ENCODE results near the gene DUS4L.

DUS4L gene

DNA sequence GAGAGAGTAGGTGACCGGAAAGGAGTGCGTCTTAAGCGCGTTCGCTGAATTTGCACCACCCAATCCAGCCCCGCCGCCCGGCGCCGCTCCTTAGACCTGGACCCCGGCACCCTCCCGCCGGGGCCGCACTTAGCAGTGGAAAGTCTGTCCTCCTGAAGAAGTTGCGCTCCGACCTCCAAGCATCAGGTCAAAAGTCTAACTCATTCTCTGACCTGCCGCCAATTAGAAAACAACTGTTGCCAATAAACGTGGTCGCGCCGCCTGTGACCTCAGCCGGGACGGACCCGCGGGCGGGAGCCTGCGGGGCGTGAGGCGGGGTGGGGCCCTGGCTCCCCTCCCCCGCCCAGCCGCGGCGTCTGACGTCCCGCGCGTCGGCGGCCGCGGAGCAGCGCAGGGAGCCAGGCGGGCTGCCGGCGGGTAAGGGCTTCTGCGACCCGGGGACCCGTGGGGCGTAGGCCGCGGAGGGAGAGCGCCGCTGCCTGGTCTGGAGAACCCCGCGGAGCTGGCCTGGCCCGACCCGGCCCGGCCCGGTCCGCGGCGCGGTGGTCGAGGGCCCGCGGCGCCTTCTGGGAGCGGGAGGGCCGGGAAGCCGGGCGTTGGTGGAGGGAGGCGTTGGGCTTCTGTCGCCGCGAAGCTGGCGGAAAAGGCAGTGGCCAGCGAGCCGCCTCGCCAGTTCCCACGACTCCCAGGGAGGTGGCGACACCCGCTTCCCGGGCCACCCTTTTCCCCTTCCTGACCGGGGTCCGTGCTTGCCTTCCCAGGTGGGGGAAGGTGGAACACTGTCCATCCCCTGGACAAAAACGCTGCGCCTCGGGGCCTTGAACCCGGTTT is 16.3 kb downstream of the DUS4L start, which contains the start of gene BCAP29:
Gene BCAP29 (plus strand): TSS at position 362 of the 831 bp plus-strand sequence. CDS start 527 bp downstream, outside the sequence.
- H3K27ac ChIP-seq (ENCODE audit: low read depth in 2 of 2, low read length in 2 of 2): peak within 1 kb of the TSS; percentile 89 to 94
- peak within 1 kb of the TSS; percentile 85 to 96 for H3K4me3 ChIP-seq (ENCODE audit: low read length in 2 of 2)
- peak within 1 kb of the TSS; percentile 88 to 95 for H3K9ac ChIP-seq (ENCODE audit: low read depth in 1 of 2, low read length in 2 of 2)
- peaks cover 0 to 7% of the 10 kb centered on the region in 2 donors for H3K36me3 ChIP-seq (ENCODE audit: control insufficient read depth in 2 of 2, insufficient read depth in 2 of 2, low read length in 2 of 2)
- H3K4me1 ChIP-seq (ENCODE audit: control insufficient read depth in 2 of 2, insufficient read depth in 2 of 2, low read length in 2 of 2): peaks cover 9 to 27% of the 10 kb centered on the region in 2 donors
- no peaks in the 10 kb centered on the region for H3K27me3 ChIP-seq (ENCODE audit: control insufficient read depth in 2 of 2, insufficient read depth in 2 of 2, low read length in 2 of 2)
- H3K9me3 ChIP-seq (ENCODE audit: control insufficient read depth in 2 of 2, low read length in 2 of 2): no peaks in the 10 kb centered on the region

DNA sequence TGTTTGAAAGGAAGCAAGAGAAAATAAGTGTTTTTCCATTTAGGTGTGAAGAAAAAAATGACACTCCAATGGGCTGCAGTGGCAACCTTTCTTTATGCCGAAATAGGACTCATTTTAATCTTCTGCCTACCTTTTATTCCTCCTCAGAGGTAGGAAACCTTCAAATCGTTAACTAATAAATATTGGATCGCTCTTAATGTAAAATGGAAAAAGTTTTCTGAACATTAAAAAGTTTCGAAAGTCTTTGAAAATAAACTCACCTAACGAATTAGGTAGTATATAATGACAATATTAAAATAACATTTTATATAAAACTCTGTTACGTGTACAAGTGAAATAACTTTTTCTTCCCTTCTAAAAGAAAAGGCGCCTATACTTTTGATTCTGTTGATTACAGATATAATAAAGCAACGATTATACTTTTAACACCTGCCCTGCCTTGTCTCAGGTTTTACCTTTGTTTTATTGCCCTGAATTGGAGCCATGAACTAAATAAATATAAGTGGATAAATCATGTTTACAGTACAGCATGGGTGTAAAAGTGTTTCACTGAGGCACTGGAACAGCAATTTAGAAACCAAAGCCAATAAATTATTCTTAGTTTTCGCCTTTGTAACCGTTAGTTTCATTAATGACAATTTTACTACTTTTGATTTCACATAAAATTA is 17.1 kb downstream of the DUS4L start:
- H3K4me3 ChIP-seq (ENCODE audit: low read length in 2 of 2): peak overlapping the region; percentile 85 to 96
- H3K27me3 ChIP-seq (ENCODE audit: control insufficient read depth in 2 of 2, insufficient read depth in 2 of 2, low read length in 2 of 2): no peaks in the 10 kb centered on the region
- H3K9me3 ChIP-seq (ENCODE audit: control insufficient read depth in 2 of 2, low read length in 2 of 2): no peaks in the 10 kb centered on the region
- peaks cover 0 to 7% of the 10 kb centered on the region in 2 donors for H3K36me3 ChIP-seq (ENCODE audit: control insufficient read depth in 2 of 2, insufficient read depth in 2 of 2, low read length in 2 of 2)
- peaks cover 11 to 29% of the 10 kb centered on the region in 2 donors for H3K4me1 ChIP-seq (ENCODE audit: control insufficient read depth in 2 of 2, insufficient read depth in 2 of 2, low read length in 2 of 2)
- peak overlapping the region; percentile 89 to 94 for H3K27ac ChIP-seq (ENCODE audit: low read depth in 2 of 2, low read length in 2 of 2)
- H3K9ac ChIP-seq (ENCODE audit: low read depth in 1 of 2, low read length in 2 of 2): peak overlapping the region; percentile 88 to 95

DNA sequence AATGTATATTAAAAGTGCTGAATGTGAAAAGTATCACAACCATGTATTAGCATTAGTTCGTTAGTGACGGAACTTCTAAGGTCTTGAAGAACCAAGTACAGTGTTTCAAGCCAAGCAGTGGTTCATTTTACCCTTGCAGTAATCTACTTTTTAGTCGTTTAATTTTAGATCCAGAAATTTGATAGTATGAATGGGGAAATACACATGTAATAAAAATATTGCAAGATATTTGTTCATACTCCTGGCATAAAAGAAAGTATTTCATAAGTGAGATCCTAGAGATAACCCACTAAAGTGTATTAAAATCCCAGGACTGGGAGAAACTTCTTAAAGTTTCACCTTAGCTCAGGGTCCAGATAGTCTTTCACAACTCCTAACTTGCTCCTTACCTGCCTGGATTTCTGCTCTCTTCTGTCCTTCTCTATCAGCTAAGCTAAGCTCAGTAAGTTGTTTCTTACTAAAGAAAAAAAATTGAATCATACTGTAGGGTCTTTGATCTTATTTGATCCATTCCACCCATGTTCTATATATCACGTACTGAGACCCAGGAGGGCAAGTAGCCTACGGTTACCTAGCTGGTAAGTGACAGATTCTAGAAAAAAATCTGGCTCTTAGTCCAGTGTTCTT is 17.7 kb downstream of the DUS4L start:
- H3K27ac ChIP-seq (ENCODE audit: low read depth in 2 of 2, low read length in 2 of 2): no peak overlapping the region
- no peaks in the 10 kb centered on the region for H3K9me3 ChIP-seq (ENCODE audit: control insufficient read depth in 2 of 2, low read length in 2 of 2)
- H3K9ac ChIP-seq (ENCODE audit: low read depth in 1 of 2, low read length in 2 of 2): peak overlapping the region; percentile 88 to 95
- peaks cover 11 to 29% of the 10 kb centered on the region in 2 donors for H3K4me1 ChIP-seq (ENCODE audit: control insufficient read depth in 2 of 2, insufficient read depth in 2 of 2, low read length in 2 of 2)
- no peaks in the 10 kb centered on the region for H3K27me3 ChIP-seq (ENCODE audit: control insufficient read depth in 2 of 2, insufficient read depth in 2 of 2, low read length in 2 of 2)
- H3K36me3 ChIP-seq (ENCODE audit: control insufficient read depth in 2 of 2, insufficient read depth in 2 of 2, low read length in 2 of 2): peaks cover 6 to 10% of the 10 kb centered on the region in 2 donors
- peak overlapping the region; percentile 85 to 96 for H3K4me3 ChIP-seq (ENCODE audit: low read length in 2 of 2)

DNA sequence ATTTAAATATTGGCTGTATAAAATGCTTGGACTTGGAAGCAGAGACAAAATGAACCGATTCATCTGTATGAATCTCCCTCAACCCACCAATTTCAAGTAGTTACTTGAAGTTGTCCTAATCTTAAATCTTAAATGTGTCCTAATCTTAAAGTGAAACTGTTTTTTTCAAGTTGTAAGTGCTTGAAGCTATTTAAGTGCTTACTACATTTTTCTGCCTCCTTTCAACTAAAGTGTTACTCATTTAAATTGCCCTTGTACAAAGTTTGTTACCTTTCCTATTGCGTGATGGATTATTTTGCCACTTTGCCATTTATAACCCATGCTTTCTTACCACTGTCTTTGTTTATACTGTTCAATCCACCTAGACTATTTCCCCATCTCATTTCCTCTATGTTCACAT is 19.1 kb downstream of the DUS4L start:
- H3K27me3 ChIP-seq (ENCODE audit: control insufficient read depth in 2 of 2, insufficient read depth in 2 of 2, low read length in 2 of 2): no peaks in the 10 kb centered on the region
- no peak overlapping the region for H3K9ac ChIP-seq (ENCODE audit: low read depth in 1 of 2, low read length in 2 of 2)
- H3K4me3 ChIP-seq (ENCODE audit: low read length in 2 of 2): no peak overlapping the region
- H3K27ac ChIP-seq (ENCODE audit: low read depth in 2 of 2, low read length in 2 of 2): no peak overlapping the region
- peaks cover 10% of the 10 kb centered on the region in 2 donors for H3K36me3 ChIP-seq (ENCODE audit: control insufficient read depth in 2 of 2, insufficient read depth in 2 of 2, low read length in 2 of 2)
- H3K4me1 ChIP-seq (ENCODE audit: control insufficient read depth in 2 of 2, insufficient read depth in 2 of 2, low read length in 2 of 2): peaks cover 11 to 29% of the 10 kb centered on the region in 2 donors
- H3K9me3 ChIP-seq (ENCODE audit: control insufficient read depth in 2 of 2, low read length in 2 of 2): no peaks in the 10 kb centered on the region

DNA sequence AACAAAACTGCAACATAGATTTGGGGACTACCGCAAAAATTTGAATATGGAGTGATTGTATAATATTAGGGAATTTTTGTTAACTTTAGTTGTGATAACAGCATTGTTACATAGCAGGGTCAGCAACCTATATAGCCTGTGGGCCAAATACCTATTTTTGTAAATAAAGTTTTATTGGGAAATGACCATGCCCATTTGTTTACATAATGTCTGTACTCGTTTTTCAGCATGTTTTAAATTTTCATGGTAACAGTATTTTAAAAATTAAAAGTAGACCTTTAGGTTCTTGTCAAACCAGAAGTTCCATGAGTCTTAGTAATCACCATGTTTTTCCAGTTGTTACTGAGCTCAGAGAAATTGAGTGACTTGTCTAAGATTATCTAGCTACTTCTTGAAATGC is 20.9 kb downstream of the DUS4L start:
- H3K9ac ChIP-seq (ENCODE audit: low read depth in 1 of 2, low read length in 2 of 2): no peak overlapping the region
- H3K9me3 ChIP-seq (ENCODE audit: control insufficient read depth in 2 of 2, low read length in 2 of 2): no peaks in the 10 kb centered on the region
- H3K4me1 ChIP-seq (ENCODE audit: control insufficient read depth in 2 of 2, insufficient read depth in 2 of 2, low read length in 2 of 2): peaks cover 11 to 26% of the 10 kb centered on the region in 2 donors
- H3K27me3 ChIP-seq (ENCODE audit: control insufficient read depth in 2 of 2, insufficient read depth in 2 of 2, low read length in 2 of 2): no peaks in the 10 kb centered on the region
- H3K27ac ChIP-seq (ENCODE audit: low read depth in 2 of 2, low read length in 2 of 2): no peak overlapping the region
- H3K36me3 ChIP-seq (ENCODE audit: control insufficient read depth in 2 of 2, insufficient read depth in 2 of 2, low read length in 2 of 2): peaks cover 10 to 18% of the 10 kb centered on the region in 2 donors
- H3K4me3 ChIP-seq (ENCODE audit: low read length in 2 of 2): no peak overlapping the region

DNA sequence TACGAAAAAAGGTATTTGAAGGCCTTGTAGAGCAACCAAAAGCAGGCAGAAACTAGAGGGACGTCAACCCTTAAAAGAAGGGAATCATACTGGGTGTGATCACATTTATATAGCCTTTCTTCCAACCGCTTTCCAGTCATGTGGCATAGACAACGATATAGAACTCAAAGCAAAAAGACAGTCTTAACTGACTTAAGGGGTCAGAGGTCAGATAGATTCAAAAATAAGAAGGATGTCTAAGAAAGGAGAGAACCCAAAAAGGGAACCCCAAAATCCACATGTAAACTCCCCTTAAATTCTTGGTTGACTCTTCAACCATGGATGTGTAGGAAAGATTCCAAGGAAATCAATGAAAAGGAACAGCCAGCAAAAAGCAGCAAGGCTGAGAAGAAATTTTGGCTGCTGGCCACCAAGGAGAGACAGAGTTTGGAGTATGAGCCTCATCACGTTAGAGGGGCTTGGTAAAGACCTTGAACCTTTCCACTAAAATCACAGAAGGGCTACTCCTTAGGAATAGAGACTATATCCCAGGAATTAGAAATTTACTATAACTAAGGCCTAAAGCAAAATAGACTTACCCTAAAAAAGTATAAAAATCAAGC is 24.9 kb downstream of the DUS4L start:
- Histone ChIP-seq H3K27ac (ENCODE audit: low read depth in 2 of 2, low read length in 2 of 2) (no peak overlapping the region), H3K4me1 (ENCODE audit: control insufficient read depth in 2 of 2, insufficient read depth in 2 of 2, low read length in 2 of 2) (peaks cover 2 to 8% of the 10 kb centered on the region in 2 donors), H3K27me3 (ENCODE audit: control insufficient read depth in 2 of 2, insufficient read depth in 2 of 2, low read length in 2 of 2) (no peaks in the 10 kb centered on the region), H3K36me3 (ENCODE audit: control insufficient read depth in 2 of 2, insufficient read depth in 2 of 2, low read length in 2 of 2) (peaks cover 13 to 19% of the 10 kb centered on the region in 2 donors), H3K4me3 (ENCODE audit: low read length in 2 of 2) (no peak overlapping the region), H3K9me3 (ENCODE audit: control insufficient read depth in 2 of 2, low read length in 2 of 2) (no peaks in the 10 kb centered on the region), H3K9ac (ENCODE audit: low read depth in 1 of 2, low read length in 2 of 2) (no peak overlapping the region)

DNA sequence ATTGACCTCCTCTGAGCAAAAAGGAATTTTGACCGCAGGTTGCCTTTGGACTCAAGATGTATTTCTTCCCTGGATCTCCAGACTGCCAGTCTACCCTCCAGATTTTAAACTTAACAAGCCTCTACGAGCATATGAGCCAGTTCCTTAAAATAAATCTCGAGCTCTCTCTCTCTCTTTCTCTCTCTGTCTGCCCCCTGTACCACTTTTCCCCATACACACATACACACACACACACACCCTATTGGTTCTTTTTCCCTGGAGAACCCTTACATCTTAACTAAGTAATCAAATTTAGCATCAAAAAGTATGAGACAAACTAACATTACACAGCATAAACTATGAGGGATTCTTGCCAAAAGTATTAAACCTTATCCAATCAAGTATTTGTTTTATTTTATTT is 27.6 kb downstream of the DUS4L start:
- H3K9me3 ChIP-seq (ENCODE audit: control insufficient read depth in 2 of 2, low read length in 2 of 2): no peaks in the 10 kb centered on the region
- H3K9ac ChIP-seq (ENCODE audit: low read depth in 1 of 2, low read length in 2 of 2): no peak overlapping the region
- no peak overlapping the region for H3K27ac ChIP-seq (ENCODE audit: low read depth in 2 of 2, low read length in 2 of 2)
- H3K4me1 ChIP-seq (ENCODE audit: control insufficient read depth in 2 of 2, insufficient read depth in 2 of 2, low read length in 2 of 2): no peaks in the 10 kb centered on the region
- no peaks in the 10 kb centered on the region for H3K27me3 ChIP-seq (ENCODE audit: control insufficient read depth in 2 of 2, insufficient read depth in 2 of 2, low read length in 2 of 2)
- no peak overlapping the region for H3K4me3 ChIP-seq (ENCODE audit: low read length in 2 of 2)
- peaks cover 20 to 23% of the 10 kb centered on the region in 2 donors for H3K36me3 ChIP-seq (ENCODE audit: control insufficient read depth in 2 of 2, insufficient read depth in 2 of 2, low read length in 2 of 2)

DNA sequence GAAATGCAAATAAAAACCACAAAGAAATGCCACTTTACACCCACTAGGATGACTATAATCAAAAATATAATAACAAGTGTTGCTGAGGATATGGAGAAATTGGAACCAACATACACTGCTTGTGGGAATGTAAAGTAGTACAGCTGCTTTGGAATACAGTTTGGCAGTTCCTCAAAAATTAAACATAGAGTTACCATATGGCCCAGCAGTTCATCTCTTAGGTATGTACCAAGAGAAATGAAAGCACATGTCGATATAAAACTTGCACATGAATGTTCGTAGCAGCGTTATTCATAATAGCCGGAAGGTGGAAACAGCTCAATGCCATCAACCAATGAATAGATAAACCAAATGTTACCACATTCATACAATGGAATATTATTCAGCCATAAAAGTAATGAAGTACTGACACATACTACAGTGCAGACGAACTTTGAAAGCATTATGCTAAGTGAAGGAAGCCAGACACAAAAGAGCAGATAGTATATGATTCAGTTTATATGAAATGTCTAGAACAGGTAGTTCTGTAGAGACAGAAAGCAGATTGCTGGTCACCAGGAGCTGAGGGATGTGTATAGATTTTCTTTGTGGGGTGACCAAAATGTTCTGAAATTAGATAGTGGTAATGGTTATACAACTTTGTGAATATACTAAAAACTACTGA is 28.7 kb downstream of the DUS4L start:
- H3K4me3 ChIP-seq (ENCODE audit: low read length in 2 of 2): no peak overlapping the region
- no peak overlapping the region for H3K27ac ChIP-seq (ENCODE audit: low read depth in 2 of 2, low read length in 2 of 2)
- H3K27me3 ChIP-seq (ENCODE audit: control insufficient read depth in 2 of 2, insufficient read depth in 2 of 2, low read length in 2 of 2): no peaks in the 10 kb centered on the region
- H3K9me3 ChIP-seq (ENCODE audit: control insufficient read depth in 2 of 2, low read length in 2 of 2): no peaks in the 10 kb centered on the region
- peaks cover 19 to 20% of the 10 kb centered on the region in 2 donors for H3K36me3 ChIP-seq (ENCODE audit: control insufficient read depth in 2 of 2, insufficient read depth in 2 of 2, low read length in 2 of 2)
- H3K9ac ChIP-seq (ENCODE audit: low read depth in 1 of 2, low read length in 2 of 2): no peak overlapping the region
- no peaks in the 10 kb centered on the region for H3K4me1 ChIP-seq (ENCODE audit: control insufficient read depth in 2 of 2, insufficient read depth in 2 of 2, low read length in 2 of 2)

DNA sequence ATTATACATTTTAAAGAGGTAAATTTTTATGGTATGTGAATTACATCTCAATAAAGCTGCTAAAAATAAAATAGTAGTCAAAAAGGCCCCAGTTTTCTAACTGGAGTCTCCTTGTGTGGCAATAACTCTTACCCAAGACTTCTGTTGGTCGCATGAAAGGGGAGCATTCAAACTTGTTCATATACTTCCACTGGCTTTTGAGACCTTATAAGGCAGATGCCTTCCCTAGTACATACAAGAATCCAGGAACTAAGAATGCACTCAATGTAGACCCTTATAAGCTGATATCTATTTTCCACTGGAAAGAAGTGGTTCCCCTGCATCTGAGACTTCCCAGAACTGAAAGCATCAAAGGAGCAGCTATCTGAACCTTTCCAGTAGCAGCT is 29.2 kb downstream of the DUS4L start:
- H3K27me3 ChIP-seq (ENCODE audit: control insufficient read depth in 2 of 2, insufficient read depth in 2 of 2, low read length in 2 of 2): no peaks in the 10 kb centered on the region
- H3K4me3 ChIP-seq (ENCODE audit: low read length in 2 of 2): no peak overlapping the region
- no peaks in the 10 kb centered on the region for H3K4me1 ChIP-seq (ENCODE audit: control insufficient read depth in 2 of 2, insufficient read depth in 2 of 2, low read length in 2 of 2)
- no peak overlapping the region for H3K27ac ChIP-seq (ENCODE audit: low read depth in 2 of 2, low read length in 2 of 2)
- no peak overlapping the region for H3K9ac ChIP-seq (ENCODE audit: low read depth in 1 of 2, low read length in 2 of 2)
- peaks cover 19 to 20% of the 10 kb centered on the region in 2 donors for H3K36me3 ChIP-seq (ENCODE audit: control insufficient read depth in 2 of 2, insufficient read depth in 2 of 2, low read length in 2 of 2)
- no peaks in the 10 kb centered on the region for H3K9me3 ChIP-seq (ENCODE audit: control insufficient read depth in 2 of 2, low read length in 2 of 2)
